SU-DHL-6 (cell line): ENCODE data around the gene SOX10.
A peak's percentile ranks its signal among the peaks of the same experiment; 100 is the strongest.
"Not testable (repeated sequence)": the region's sequence is repeated elsewhere in the genome, so short reads cannot be mapped to it uniquely, and the experiment has no call there.

Experiments used
- H2AFZ ChIP-seq: fragments of 200-600 bp; sonication (generic); 2 replicates; pipeline ENCODE4 v1.6.1; 2014; ENCODE audit warnings: low read depth, mild to moderate bottlenecking, moderate library complexity, mixed read lengths, antibody characterized with exemption, low read length; ENCODE audit not compliant: severe bottlenecking
- H3F3A ChIP-seq: fragments of 200-600 bp; shearing (Covaris generic); 2 replicates; pipeline ENCODE4 v1.6.0; 2016; ENCODE audit warnings: antibody characterized with exemption, mild to moderate bottlenecking; ENCODE audit not compliant: insufficient read depth
- H3K27ac ChIP-seq: fragments of 200-600 bp; sonication (generic); 2 replicates; pipeline ENCODE4 v1.5.1; 2016; ENCODE audit warnings: low read depth, mild to moderate bottlenecking, low read length, moderate library complexity, mixed read lengths
- H3K27me3 ChIP-seq: fragments of 200-600 bp; sonication (generic), shearing (Covaris generic); 2 replicates; pipeline ENCODE4 v1.6.0; 2014; ENCODE audit warnings: mild to moderate bottlenecking, low read length
- H3K36me3 ChIP-seq: fragments of 200-600 bp; sonication (generic); 2 replicates; pipeline ENCODE4 v1.6.1; 2014; ENCODE audit warnings: mild to moderate bottlenecking, low read length, mixed read lengths
- H3K4me2 ChIP-seq: fragments of 300-600, 200-600 bp; shearing (Covaris generic), sonication (generic); 2 replicates; pipeline ENCODE4 v1.6.0; 2014; ENCODE audit warnings: low read length, low read depth, mild to moderate bottlenecking; ENCODE audit not compliant: poor library complexity, severe bottlenecking
- H3K4me3 ChIP-seq: fragments of 200-600 bp; sonication (generic); 2 replicates; pipeline ENCODE4 v1.5.1; 2014; ENCODE audit warnings: antibody characterized with exemption, low read length, mild to moderate bottlenecking, mixed read lengths; ENCODE audit not compliant: insufficient read depth, poor library complexity, severe bottlenecking
- H3K79me2 ChIP-seq: fragments of 200-600 bp; sonication (generic); 2 replicates; pipeline ENCODE4 v1.6.1; 2014; ENCODE audit warnings: mild to moderate bottlenecking, low read length, moderate library complexity; ENCODE audit not compliant: insufficient read depth
- H3K9ac ChIP-seq: fragments of 200-600 bp; sonication (generic); 2 replicates; pipeline ENCODE4 v1.7.0; 2014; ENCODE audit warnings: mild to moderate bottlenecking, low read length
- H3K9me2 ChIP-seq: fragments of 200-600 bp; sonication (generic); replicated peaks from 2 replicates; pipeline ENCODE4 v1.6.1; 2014; ENCODE audit warnings: low read length; ENCODE audit not compliant: insufficient read depth
- H3K9me3 ChIP-seq: fragments of 200-600 bp; sonication (generic); 2 replicates; pipeline ENCODE4 v1.6.1; 2014; ENCODE audit warnings: low read length, mixed read lengths; ENCODE audit not compliant: insufficient read depth
- H4K20me1 ChIP-seq: fragments of 200-600 bp; sonication (generic); 2 replicates; pipeline ENCODE4 v1.6.1; 2014; ENCODE audit warnings: low read depth, mild to moderate bottlenecking, antibody characterized with exemption, low read length, moderate library complexity, mixed read lengths
- EZH2phosphoT487 ChIP-seq: fragments of 200-600 bp; sonication (generic), shearing (Covaris generic); conservative IDR thresholded peaks from 2 replicates; pipeline ENCODE4 v1.6.1; 2018; ENCODE audit warnings: mild to moderate bottlenecking, antibody characterized with exemption, low read length, moderate library complexity, mixed read lengths
- TF ChIP-seq, protein P1 (sequence below): fragments of 200-600 bp; sonication (generic); IDR thresholded peaks from one replicate; pipeline ENCODE4 v1.5.1; 2017; ENCODE audit warnings: antibody characterized with exemption, mild to moderate bottlenecking, low read length, moderate library complexity; ENCODE audit not compliant: insufficient read depth, poor library complexity, severe bottlenecking

Gene SOX10

GRCh38 chr22:37954686-37955085 lies 29.7 kb downstream of the SOX10 start:
- Histone ChIP-seq H3K9ac (peak overlapping the region; percentile 92), H3K9me2 (no peaks in the 10 kb centered on the region), H3K27me3 (no peaks in the 10 kb centered on the region), H3K9me3 (no peaks in the 10 kb centered on the region), H3K79me2 (peaks cover 24% of the 10 kb centered on the region), H3F3A (no peaks in the 10 kb centered on the region), H3K36me3 (peaks cover 6% of the 10 kb centered on the region; the same call in 1 of the 2 replicates), H3K4me2 (peak overlapping the region; percentile 64), H3K4me3 (peak overlapping the region; percentile 93), H4K20me1 (no peaks in the 10 kb centered on the region), H3K27ac (no peak overlapping the region), H2AFZ (no peak overlapping the region)
- no peak for TF ChIP-seq EZH2phosphoT487
- TF ChIP-seq, protein P1, sequence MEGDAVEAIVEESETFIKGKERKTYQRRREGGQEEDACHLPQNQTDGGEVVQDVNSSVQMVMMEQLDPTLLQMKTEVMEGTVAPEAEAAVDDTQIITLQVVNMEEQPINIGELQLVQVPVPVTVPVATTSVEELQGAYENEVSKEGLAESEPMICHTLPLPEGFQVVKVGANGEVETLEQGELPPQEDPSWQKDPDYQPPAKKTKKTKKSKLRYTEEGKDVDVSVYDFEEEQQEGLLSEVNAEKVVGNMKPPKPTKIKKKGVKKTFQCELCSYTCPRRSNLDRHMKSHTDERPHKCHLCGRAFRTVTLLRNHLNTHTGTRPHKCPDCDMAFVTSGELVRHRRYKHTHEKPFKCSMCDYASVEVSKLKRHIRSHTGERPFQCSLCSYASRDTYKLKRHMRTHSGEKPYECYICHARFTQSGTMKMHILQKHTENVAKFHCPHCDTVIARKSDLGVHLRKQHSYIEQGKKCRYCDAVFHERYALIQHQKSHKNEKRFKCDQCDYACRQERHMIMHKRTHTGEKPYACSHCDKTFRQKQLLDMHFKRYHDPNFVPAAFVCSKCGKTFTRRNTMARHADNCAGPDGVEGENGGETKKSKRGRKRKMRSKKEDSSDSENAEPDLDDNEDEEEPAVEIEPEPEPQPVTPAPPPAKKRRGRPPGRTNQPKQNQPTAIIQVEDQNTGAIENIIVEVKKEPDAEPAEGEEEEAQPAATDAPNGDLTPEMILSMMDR: no peak

GRCh38 chr22:37953437-37954179 lies 30.7 kb downstream of the SOX10 start, which contains the start of the genes C22orf23 and POLR2F:
Gene C22orf23, minus strand, starts transcription at chr22:37953601. Its CDS starts 452 bp downstream, at chr22:37953149.
Gene POLR2F, plus strand, starts transcription at chr22:37953699. Its CDS starts 89 bp downstream, at chr22:37953788.
- Histone ChIP-seq H3K27me3 (no peaks in the 10 kb centered on the region), H2AFZ (peak within 1 kb of the TSS; percentile 92), H4K20me1 (no peaks in the 10 kb centered on the region), H3F3A (no peaks in the 10 kb centered on the region), H3K79me2 (peaks cover 24% of the 10 kb centered on the region), H3K36me3 (0 out of 2 replicates have a peak, but pooled peaks cover under 1% of the 10 kb centered on the region), H3K9me3 (no peaks in the 10 kb centered on the region), H3K9me2 (no peaks in the 10 kb centered on the region), H3K27ac (no peak within 1 kb of the TSS), H3K4me2 (peak within 1 kb of the TSS; percentile 64), H3K4me3 (peak within 1 kb of the TSS; percentile 93), H3K9ac (peak within 1 kb of the TSS; percentile 92)
- no peak for TF ChIP-seq EZH2phosphoT487

- Histone ChIP-seq H3K4me2 (peak overlapping the region; percentile 64), H3K9me3 (no peaks in the 10 kb centered on the region), H3K9ac (peak overlapping the region; percentile 92), H3K9me2 (no peaks in the 10 kb centered on the region), H3K4me3 (peak overlapping the region; percentile 93), H2AFZ (peak overlapping the region; percentile 92), H3K27me3 (no peaks in the 10 kb centered on the region), H3F3A (no peaks in the 10 kb centered on the region), H3K36me3 (no peaks in the 10 kb centered on the region), H3K27ac (no peak overlapping the region), H3K79me2 (peaks cover 24% of the 10 kb centered on the region), H4K20me1 (no peaks in the 10 kb centered on the region)
- TF ChIP-seq, protein P1: no peak
Observed at GRCh38 chr22:37953062-37953436, 31.3 kb downstream of the SOX10 start.

- not testable (repeated sequence) for H3F3A ChIP-seq, H3K36me3 ChIP-seq, H4K20me1 ChIP-seq, H3K9me2 ChIP-seq, H3K4me3 ChIP-seq, H3K27me3 ChIP-seq, H2AFZ ChIP-seq, H3K27ac ChIP-seq, H3K9me3 ChIP-seq
- H3K4me2 ChIP-seq: peak overlapping the region; percentile 64
- H3K9ac ChIP-seq: peak overlapping the region; percentile 92; the same call in 1 of the 2 replicates
- H3K79me2 ChIP-seq: peaks cover 20% of the 10 kb centered on the region
Observed at GRCh38 chr22:37952629-37953028, 31.7 kb downstream of the SOX10 start.
